Measurements from ENCODE around the gene NEURL1B.

NEURL1B gene

DNA sequence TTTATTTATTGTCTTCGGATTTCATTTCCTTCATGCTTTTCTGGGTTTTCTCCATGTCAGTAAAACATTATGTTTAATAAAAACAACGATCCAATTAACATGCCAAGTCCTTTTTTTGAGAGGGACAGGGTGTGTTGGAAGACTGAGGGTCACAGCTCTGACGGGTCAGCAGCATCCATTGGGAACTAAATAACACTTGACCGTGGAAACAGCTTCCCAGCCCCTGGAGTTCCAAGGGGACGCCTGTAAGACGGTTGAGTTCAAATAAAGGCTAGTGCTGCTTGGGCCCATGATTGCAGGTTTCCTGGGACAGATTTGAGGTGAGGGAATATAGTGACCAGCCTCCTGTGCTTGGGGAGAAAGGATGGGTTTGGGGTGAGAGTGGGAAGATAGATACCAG lies 30.4 kb upstream of the NEURL1B start:
- no peak for DNase-seq (ENCODE audit: low read depth)

DNA sequence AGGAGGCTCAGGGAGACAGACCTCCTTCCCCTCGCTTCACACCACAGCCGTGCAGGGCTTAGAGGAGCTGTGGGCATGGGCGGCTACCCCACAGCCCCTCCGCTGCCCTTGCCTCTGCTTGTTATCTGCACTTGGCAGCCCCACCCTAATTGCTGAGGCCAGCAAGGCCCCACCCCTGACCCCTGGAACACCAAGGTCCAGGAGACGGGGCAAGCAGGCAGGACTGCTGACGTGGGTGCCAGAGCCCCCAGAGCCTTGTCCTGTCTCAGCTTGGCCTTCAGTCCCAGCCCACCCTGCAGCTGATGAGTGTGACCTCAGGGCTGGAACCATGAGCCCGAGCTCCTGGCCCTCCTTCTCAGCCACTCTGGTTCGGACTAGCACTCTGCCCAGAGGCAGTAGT lies 29.1 kb upstream of the NEURL1B start:
- no peak for DNase-seq (ENCODE audit: low read depth)

DNA sequence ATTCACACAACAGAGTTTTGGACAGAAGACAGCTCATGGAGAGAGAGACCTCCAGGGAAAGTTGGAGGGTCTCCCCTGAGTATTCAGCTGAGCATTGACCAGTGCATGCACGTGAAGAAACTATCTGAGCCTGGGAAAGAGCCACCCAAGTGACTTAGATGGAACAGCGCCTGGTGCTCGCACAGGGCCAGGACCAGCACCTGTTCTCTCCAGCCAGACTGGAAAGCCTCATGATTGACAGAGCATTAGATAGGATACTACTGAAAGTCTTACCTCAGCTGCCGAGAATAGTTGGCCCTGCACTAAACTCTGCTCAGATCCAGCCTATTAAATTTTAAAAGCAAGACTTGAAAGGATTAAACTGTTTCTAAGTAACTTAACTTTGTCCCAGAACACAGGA lies 28.3 kb upstream of the NEURL1B start:
- no peak for DNase-seq (ENCODE audit: low read depth)

DNA sequence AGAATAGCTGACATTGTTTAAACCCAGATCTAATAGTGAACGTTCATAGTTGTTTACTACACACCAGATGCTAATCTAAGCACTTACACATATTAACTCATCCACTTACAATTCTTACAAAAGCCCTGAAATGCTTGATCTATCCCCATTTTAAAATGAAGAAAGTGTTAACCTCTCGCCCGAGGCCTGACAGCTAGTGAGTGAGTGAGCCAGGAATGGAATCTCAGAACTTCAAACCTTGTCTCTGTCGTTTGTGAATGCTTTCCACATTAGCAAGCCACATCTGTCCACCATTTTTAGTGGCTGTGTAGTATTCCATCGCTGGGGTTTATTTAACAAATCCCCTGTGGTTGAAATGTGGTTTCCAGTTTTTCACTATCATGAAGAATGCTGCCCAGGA lies 24.9 kb upstream of the NEURL1B start:
- no peak for DNase-seq (ENCODE audit: low read depth)

DNA sequence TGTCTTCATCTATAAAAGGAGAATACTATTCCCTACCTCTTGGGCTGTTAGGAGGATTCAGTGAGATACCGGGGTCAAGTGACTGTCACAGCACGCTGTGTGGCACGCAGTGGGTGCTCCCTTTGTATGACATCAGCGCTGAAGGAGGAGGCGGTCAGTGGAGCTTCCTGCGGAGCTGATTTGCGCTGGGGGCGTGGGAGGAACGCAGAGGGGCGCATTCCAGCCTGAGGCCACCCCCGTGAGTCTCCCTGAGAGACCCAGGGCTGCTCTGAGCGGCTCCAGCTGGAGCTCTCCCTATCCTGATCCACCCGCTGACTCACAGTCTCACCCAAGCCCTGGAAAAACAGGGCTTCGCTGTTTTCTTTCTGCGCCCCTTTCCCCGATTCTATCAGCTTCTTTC lies 24.3 kb upstream of the NEURL1B start:
- DNase-seq (ENCODE audit: low read depth), result no peak

DNA sequence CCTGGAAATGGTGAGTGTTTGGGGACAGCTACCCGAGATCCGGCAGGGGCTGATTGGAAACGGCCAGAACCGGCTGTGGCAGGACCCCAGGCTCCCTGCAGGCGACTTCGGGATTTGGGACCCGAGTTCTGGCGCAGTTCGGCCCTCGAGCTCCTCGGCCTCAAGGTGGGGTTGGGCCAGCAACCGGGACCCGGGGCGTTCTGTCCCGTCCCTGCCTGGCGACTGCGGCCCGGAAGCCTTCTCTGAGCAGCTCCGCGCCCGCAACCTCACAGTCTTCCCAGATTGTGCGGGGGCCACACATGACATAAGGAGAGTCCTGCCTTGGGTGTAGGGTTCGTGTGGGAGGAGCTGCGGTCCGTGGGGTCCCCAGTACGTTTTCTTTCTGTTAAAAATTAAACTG lies 23.2 kb upstream of the NEURL1B start:
- no peak for DNase-seq (ENCODE audit: low read depth)

DNA sequence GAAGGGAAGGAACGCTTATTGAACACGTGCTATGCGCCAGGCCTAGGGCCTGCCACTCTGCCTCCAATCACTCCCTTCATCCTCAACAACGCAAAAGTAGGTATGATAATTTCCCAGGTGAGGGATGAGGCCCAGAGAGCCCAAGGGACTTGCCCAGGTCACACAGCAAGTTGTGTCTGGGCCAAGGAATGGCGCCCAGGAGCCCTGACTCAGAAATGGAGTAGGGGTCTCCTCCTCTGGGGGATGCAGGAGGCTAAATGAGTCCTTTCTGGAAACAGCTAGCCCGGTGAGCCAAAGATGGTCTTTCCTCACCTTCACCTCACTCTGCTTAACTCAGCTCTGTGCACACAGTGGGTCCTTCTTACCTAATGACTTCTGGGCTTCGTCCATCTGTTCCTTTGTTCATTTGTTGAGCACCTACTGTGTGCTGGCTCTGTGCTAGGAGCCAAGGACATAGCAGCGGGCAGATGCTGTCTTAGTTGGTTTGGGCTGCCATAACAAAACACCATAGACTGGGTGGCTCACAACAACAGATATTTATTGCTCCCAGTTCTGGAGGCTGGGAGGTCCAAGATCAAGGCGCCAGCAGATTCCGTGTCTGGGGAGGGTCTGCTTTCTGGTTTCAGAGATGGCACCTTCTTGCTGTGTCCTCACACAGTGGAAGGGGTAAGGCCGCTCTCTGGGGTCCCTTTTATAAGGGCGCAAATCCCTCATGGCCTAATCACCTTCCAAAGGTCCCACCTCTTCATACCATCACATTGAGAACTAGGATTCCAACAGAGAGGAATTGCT lies 22.3 kb upstream of the NEURL1B start:
- no peak for DNase-seq (ENCODE audit: low read depth)

DNA sequence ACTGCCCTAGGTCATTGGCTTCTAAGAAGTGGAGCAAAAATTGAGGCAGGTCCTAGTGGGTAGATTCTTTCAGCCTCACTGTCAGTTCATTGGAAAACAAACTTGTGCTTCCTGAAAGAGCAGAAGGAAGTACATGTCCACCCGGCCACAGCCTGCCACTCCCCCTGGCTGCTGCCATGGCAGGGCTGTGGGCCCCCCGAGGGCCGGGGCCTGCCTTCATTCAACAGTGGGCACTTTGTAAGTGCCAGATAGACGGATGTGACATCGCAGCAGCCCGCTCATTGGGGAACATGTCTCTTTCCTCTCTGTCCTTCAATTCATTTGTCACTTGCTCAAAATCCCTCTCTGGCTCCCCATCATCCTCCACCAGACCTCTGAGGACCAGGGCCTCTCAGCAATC lies 20.6 kb upstream of the NEURL1B start:
- DNase-seq (ENCODE audit: low read depth), result no peak

DNA sequence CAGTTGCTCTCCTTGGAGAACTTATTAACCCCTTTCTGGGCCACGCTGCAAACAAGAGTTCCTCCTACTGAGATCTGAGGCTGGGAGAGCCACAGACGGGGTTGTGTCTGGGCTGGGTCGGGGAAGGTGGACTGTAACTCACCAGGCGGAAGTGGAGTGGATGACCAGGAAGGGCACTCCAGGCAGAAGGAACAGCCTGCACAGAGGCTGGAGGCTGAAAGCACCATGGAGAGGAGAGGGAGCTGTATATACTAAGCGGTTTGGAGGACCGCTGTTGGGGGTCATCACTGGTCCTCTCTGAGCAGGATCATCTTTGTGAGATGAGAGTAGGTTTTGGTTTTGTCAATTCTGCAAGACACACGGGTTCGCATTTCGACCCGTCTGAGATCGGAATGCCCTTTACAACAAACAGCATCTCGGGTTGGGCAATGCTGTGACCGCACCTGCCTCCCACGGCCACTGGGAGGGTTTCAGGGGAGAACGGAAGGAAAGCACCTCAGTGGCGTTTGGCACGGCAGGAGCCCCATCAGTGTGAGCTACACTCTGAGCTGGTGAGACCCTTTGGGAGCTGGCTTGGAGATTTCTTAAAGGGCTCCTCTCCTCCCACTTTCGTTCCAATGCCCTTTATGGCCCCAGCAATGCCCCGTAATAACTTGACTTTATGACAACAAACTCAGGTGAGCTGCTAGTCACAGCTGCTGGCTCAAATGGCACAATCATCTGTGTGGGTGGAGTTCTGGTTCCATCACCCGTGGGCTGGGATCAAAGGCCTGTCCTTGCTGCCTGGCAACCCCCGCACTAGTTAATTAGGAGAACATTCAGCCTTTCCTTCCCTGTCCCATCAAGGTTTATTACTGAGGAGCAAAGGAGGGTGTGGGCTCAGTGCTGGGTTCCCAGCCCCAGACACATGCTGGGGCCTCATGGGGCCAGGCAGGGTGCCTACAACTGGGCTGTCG lies 18.7 kb upstream of the NEURL1B start:
- no peak for DNase-seq (ENCODE audit: low read depth)

DNA sequence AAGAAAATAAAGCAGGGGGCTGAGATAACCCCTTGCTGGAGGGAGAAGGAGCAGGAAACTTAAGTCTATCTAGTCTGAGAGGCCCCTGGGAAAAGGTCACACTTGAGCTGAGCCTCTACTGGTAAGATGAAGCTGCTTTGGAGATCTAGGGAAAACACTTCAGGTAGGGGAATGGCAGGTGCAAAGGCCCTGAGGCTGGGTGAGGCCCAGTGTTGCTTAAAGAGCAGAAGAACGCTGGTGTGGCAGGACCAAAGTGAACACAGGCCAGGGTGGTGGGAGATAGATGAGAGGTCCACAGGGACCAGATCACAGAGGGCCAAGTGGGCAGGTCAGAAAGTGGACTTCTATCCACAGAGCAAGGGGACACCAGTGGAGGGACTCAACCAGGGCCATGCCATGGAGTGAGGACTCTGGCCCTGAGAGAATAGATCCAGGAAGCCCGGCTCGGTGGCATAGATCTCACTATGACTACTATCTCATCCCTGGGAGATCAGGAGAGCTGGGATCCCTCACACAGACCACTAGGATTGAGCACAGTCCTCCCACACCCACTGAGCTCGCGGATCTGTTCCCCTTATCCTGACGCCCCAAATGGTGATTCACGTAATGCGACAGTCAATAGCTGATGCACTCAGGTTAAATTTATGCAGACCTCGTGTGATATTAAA lies 17.6 kb upstream of the NEURL1B start:
- no peak for DNase-seq (ENCODE audit: low read depth)

DNA sequence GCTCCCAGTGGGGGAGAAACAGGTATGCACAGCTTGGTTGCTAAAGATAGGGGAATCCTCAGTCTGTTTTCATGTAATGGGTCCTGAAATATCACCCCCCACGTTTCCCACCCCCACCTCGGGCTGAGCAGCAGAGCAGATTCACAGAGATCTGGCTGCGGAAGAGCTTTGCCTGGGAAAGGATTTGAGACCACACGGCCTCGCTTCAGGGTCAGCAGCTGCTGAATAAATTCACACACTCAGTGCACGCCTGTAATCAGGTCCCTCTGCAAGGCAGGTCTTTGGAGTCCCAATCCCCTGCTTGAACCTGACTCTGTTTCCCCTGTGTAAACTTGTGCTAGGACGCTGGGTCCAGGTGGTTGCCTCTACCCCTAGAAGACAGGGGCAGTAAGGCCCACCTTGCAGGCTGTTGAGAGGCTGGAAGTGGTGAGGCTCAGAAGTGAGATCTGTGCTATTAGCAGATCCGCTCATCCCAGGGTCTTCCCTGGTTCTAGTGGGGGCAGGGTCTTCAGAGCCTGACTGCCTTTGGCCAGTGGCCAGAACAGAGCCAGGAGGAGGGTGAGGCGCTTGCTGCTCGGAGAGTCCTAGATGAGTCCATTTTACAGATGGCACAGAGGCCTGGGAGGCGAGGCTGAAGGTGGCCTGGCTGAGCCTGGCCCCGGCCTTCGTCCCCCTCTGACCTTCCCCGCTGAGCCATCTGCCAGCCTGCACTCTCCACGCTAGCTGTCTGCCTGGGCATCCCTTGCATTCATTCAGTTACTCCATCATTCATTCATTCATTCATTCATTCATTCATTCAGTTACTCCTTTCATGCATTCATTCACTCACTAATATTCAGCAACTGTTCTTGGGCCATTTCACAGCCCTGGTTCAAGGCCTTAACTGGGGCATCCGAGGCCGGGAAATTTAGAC lies 16.7 kb upstream of the NEURL1B start:
- DNase-seq (ENCODE audit: low read depth), result no peak

DNA sequence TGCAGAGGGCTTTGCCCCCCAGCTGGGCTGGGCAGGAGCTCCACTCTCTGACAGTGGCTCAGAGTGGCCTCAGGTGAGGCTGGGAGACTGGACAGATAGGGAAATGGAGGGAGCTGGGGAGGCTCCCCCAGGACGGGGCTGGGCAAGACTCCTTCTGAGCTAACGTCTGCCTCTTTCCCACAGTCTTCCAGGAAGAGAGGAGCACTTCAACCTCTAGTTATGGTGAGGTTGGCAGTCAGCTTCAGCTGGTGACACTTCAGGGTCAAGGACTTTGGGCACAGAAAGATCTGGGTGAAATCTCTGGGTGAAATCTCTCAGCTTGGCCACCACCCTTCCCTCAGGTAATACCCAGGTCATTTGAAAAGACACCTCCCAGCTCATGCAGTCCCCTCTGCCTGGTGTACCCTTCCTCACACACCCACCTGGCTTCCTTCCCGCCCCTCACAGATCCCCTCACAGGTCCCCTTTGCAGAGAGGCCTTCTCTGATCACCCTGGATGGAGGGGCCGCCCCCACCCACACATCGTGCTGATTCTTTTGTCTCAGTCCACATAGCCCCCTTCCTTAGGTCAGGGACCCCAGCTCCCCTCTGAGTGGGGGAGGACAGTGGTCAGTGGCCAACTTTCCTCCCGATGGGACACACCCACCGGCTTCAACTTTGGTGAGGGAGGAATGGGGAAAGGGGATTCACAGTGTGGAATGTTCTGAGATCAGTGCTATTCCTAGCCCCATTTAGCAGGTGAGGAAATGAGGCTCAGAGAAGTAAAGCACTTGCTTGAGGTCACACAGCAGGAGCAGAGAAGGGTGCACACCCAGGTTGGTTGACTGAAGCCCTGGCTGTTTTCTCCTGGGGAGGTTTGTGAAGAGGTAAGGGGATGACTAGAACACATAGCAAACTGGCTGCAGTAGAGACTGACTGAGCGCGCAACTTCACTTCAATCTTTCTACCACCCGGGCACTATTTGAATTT lies 15.8 kb upstream of the NEURL1B start:
- DNase-seq (ENCODE audit: low read depth), result no peak

DNA sequence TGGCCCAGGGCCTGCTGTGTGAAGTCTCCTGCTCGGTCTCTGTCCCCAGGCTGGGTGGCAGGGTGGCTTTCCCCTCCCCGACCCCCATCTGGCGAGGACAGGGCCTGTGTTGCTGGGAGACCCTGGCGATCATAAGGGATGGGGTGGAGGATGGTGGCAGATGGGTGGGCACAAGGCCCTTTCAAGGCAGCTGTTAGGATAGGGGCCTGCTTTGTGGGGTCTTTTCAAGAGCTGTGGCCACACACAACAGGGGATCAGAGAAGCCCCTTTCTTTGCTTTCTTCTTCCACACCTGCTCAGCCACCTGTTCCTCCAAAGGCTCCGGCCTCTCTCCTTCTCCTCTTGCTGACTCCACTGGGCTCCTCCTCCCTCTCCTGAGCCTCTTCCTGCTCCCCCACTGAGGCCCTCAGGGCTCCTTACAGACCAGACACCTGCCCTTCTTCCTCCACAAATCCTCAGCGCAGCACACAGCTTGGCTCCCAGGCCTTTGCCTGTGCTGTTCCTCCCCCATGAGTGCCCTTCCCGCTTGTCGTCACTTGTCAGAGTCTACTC lies 15.0 kb upstream of the NEURL1B start:
- no peak for DNase-seq (ENCODE audit: low read depth)

DNA sequence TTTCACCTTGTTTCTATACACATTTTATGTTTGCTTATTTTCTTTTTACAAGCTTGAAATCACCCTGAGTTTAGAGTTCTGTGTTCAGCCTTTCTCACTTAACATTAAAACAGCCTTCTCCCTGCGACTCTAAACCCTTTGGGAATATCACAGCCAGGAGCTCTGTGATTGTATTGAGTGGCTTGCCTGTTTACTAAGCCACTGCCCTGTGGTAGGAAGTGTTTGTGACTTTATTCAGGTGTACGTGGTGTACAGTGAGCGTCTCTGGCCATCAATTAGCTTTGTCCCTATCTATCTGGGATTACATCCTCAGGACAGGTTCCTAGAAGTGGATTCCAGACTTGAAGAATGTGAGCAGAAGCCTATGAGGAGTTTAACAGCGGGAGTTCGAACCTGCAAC lies 11.0 kb upstream of the NEURL1B start:
- no peak for DNase-seq (ENCODE audit: low read depth)

DNA sequence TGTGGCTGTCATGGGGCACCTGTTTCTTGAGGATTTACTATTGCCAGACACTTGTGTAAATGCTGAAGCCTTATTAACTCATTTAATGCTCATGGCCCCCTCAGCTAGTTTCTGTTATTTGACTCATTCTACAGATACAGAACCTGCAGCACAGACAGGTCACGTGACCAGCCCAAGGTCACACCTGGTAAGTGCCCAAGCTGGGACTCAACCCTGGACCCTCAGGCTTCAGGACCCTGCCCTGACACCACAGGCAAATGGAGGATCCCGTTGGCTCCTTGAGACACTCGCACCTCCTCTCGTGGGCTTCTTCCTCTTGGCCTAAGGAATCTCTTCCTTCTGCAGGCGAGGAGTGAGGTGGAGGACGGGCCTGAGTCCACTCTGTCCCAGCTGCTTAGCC lies 10.6 kb upstream of the NEURL1B start:
- no peak for DNase-seq (ENCODE audit: low read depth)

DNA sequence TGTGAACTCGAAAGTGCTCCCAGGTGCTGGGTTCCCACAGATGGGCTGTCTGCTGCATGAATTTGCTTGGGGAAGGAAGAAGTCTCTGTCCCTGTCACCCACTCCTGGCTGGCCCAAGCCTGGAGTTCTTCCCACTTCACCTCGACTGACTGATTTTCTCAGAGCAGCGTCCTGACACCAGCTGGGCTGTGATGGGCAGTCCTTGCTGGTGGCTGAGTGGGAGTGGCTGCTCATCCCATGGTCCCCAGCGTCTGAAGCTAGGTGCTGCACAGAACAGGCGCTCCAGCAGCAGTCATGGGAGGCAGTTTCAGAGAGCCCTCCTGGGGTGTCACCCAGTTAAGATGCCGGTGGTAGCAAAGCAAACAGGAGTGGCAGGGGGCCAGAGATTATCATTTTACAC lies 10.1 kb upstream of the NEURL1B start:
- no peak for DNase-seq (ENCODE audit: low read depth)

DNA sequence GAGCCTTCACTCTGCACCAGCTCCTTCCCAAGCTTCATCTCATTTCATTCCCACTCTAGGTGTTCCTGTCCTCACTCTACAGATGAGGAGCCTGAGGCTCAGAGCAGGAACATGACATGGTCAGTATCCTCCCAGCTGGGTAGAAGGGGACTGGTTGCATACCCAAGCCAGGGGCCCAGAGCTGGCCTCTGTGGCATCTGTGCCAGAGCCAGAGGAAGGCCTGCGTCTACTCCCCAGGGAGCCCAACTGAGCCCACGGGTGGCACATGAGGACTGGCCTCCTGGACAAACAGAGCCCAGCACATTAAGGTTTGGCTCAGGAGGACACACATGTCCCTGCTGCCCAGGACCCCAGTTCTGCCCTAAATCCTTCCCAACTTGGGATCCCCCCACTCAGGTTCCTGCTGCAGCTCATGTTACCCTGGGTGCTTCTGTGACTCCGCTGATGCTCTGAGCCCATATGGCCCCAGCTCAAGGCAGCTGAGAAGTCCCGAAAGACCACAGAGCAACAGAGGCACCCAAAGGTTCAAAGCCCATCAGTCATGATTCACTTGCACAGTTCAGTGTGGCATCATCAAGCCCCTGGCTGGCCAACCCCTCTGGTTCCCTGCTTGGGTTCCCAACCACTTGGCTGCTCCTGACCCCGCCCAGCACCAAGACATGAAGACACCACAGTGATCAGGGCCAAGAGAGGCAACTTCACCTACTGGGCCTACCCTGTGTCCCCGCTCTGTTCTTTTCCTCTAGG lies 8.5 kb upstream of the NEURL1B start:
- DNase-seq (ENCODE audit: low read depth), result no peak

DNA sequence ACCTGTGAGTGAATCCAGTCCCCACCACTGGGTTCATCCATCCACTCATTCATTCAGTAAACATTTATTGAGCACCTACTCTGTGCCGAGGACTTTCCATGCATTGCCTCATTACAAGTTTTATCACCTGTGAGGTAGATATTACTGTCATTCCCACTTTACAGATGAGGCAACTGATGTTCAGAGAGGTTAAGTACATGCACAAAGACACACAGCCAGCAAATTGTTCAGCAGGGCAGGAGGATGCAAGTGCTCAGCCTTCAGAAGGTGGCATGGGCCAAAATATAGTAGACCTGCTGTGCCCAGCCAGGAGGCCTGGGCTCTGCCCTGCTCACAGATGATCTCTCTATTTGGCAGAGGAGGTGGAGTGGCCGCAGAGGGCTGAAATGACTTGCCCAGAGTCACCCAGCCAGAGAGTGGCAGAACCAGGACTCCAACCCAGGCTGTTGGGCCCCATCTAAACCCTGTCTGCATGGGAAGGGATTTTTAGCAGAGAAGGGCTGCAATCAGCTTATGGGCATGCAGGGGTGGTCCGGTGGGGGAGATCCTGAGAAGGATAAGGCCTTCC lies 7.6 kb upstream of the NEURL1B start:
- DNase-seq (ENCODE audit: low read depth), result no peak

Measured in stimulated activated CD8-positive, alpha-beta memory T cell treated with anti-CD3 and anti-CD28 coated beads, Interleukin-4, amount 100 ng/mL, for 24 hours (primary cell).